ENCODE measurements around the gene MSL3B.

MSL3B gene

DNA sequence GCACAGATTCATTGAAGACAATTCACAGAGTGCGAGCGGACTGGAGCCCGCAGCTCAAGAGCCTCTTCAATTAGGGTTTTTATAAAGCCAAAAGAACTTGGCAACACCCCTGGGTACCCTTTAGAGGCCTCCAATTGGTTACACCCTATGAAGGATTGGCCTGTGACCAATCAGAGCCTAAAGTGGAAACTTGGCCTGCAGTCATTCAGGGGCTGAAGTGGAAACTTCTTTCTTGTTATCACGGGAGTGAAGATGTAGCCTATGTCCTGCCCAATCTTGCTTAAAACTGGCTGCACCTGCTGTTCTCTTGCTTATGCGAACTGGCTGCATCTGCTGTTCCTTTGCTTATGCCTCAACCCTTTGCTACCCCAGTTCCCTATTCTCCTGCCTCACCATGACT, 12.0 kb downstream of the MSL3B start:
- Histone ChIP-seq H3K4me3 (ENCODE audit: low read depth, low read length) (no peak overlapping the region), H3K36me3 (ENCODE audit: control insufficient read depth, insufficient read depth, low read length) (no peaks in the 10 kb centered on the region), H3K27me3 (ENCODE audit: control insufficient read depth, insufficient read depth, low read length) (no peaks in the 10 kb centered on the region)
- DNase-seq (ENCODE audit: low read depth) (no peak), FAIRE-seq (no peak)
- no peak for TF ChIP-seq CTCF (IDR thresholded peaks at IDR 0.05; ENCODE audit: insufficient read depth, low read length, severe bottlenecking)

- no peak for FAIRE-seq
- no peak overlapping the region for H3K4me3 ChIP-seq (ENCODE audit: low read depth, low read length)
These were observed 12.8 kb downstream of the MSL3B start for GRCh38 chr2:233855345-233855744.

DNA sequence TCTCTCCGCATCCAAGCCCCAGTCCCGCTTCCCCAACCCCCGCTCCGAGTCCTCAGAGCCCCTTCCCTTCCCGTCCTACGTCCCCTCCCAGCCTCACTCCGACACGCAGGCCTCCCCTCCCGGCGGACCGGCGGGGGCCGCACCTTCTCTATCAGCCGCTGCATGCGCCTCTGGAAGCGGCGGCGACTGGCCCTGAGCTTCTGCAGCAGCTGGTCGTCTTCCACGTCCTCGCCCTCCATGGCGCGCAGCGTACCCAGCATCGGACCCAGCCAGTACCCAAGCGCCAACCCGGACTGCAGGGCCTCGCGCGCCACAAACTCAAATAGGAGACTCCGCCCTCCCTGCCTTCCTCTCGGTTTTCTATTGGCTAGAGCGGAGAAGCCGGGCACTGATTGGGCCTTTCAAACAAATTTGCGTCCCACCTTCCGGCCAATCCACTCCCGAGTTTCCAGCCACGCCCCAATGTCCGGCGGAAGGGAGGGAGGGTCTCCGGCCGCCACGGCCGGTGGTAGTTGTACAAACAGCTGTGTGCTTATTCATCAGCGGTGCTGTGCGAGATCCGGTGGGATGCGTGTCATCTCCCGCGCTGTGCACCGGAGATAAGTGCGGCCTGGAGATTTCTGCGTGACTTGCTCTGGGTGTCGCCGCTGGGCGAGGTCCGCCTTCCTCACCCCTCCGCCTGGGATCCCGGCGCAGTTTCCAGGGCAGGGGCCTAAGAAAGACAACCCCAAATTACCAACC, 13.8 kb downstream of the MSL3B start, which contains the start of gene HJURP:
Gene HJURP (minus strand): TSS at position 295 of the 741 bp plus-strand sequence. CDS start 35 bp downstream, at position 260.
- H3K27me3 ChIP-seq (ENCODE audit: control insufficient read depth, insufficient read depth, low read length) = no peaks in the 10 kb centered on the region
- peak within 1 kb of the TSS; percentile 94 for H3K4me3 ChIP-seq (ENCODE audit: low read depth, low read length)
- TF ChIP-seq CTCF (IDR thresholded peaks at IDR 0.05; ENCODE audit: insufficient read depth, low read length, severe bottlenecking) = no peak
- no peak for FAIRE-seq
- peak; percentile 93 for DNase-seq (ENCODE audit: low read depth)
- peaks cover 1% of the 10 kb centered on the region for H3K36me3 ChIP-seq (ENCODE audit: control insufficient read depth, insufficient read depth, low read length)

More at GRCh38 chr2:233855345-233855744, 12.8 kb downstream of the MSL3B start:
- TF ChIP-seq CTCF (IDR thresholded peaks at IDR 0.05; ENCODE audit: insufficient read depth, low read length, severe bottlenecking) = no peak
- no peaks in the 10 kb centered on the region for H3K36me3 ChIP-seq (ENCODE audit: control insufficient read depth, insufficient read depth, low read length)
- no peaks in the 10 kb centered on the region for H3K27me3 ChIP-seq (ENCODE audit: control insufficient read depth, insufficient read depth, low read length)
- no peak for DNase-seq (ENCODE audit: low read depth)

GRCh38 chr2:233853883-233854240, 14.3 kb downstream of the MSL3B start:
- no peak for TF ChIP-seq CTCF (IDR thresholded peaks at IDR 0.05; ENCODE audit: insufficient read depth, low read length, severe bottlenecking)
- H3K4me3 ChIP-seq (ENCODE audit: low read depth, low read length) = peak overlapping the region; percentile 94
- H3K36me3 ChIP-seq (ENCODE audit: control insufficient read depth, insufficient read depth, low read length) = peaks cover 1% of the 10 kb centered on the region
- DNase-seq (ENCODE audit: low read depth) (no peak), FAIRE-seq (no peak)
- no peaks in the 10 kb centered on the region for H3K27me3 ChIP-seq (ENCODE audit: control insufficient read depth, insufficient read depth, low read length)

DNA sequence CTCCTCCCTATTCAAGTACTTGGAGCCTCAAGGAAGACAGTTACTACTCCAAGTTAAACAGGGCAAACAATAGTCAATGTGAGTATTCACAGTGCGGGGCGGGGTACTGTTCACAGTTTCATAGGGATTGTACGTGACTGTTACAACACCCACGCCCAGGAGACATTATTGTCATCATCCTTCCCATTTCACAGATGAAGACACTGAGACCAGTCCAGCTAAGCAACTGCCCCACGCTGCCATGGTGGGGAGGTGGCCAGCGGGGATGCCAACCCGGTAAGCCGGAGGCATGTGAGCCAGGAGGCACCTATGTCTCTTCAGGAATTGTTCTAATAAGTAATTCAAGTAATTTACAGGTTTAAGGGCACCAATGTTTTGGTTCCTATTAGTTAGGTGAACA, 14.8 kb downstream of the MSL3B start:
- TF ChIP-seq CTCF (IDR thresholded peaks at IDR 0.05; ENCODE audit: insufficient read depth, low read length, severe bottlenecking) = no peak
- Histone ChIP-seq H3K27me3 (ENCODE audit: control insufficient read depth, insufficient read depth, low read length) (no peaks in the 10 kb centered on the region), H3K36me3 (ENCODE audit: control insufficient read depth, insufficient read depth, low read length) (peaks cover 3% of the 10 kb centered on the region), H3K4me3 (ENCODE audit: low read depth, low read length) (peak overlapping the region; percentile 94)
- DNase-seq (ENCODE audit: low read depth) = peak; percentile 23
- no peak for FAIRE-seq

GRCh38 chr2:233852056-233852455, 16.1 kb downstream of the MSL3B start:
- peaks cover 5% of the 10 kb centered on the region for H3K36me3 ChIP-seq (ENCODE audit: control insufficient read depth, insufficient read depth, low read length)
- FAIRE-seq (no peak), DNase-seq (ENCODE audit: low read depth) (no peak)
- no peaks in the 10 kb centered on the region for H3K27me3 ChIP-seq (ENCODE audit: control insufficient read depth, insufficient read depth, low read length)
- H3K4me3 ChIP-seq (ENCODE audit: low read depth, low read length) = no peak overlapping the region
- TF ChIP-seq CTCF (IDR thresholded peaks at IDR 0.05; ENCODE audit: insufficient read depth, low read length, severe bottlenecking) = no peak
